ENCODE measurements around the gene ENGASE.

The ENGASE gene

GRCh38 chr17:79095345-79096055 lies 20.9 kb downstream of the ENGASE start:
- Mint-ChIP-seq H3K27ac (no peak overlapping the region), H3K27me3 (peaks cover 28% of the 10 kb centered on the region), H3K36me3 (no peaks in the 10 kb centered on the region), H3K4me1 (peaks cover 3% of the 10 kb centered on the region), H3K9me3 (no peaks in the 10 kb centered on the region), H3K4me3 (no peak overlapping the region)
- ATAC-seq (ENCODE audit: low read depth): no peak
- DNase-seq (ENCODE audit: low spot score in 2 of 2): no peak

GRCh38 chr17:79096477-79096876 lies 21.9 kb downstream of the ENGASE start:
- Mint-ChIP-seq H3K36me3 (no peaks in the 10 kb centered on the region), H3K27me3 (peaks cover 28% of the 10 kb centered on the region), H3K9me3 (no peaks in the 10 kb centered on the region), H3K27ac (no peak overlapping the region), H3K4me3 (no peak overlapping the region), H3K4me1 (peaks cover 3% of the 10 kb centered on the region)
- DNase-seq (ENCODE audit: low spot score in 2 of 2) (no peak), ATAC-seq (ENCODE audit: low read depth) (no peak)

DNA sequence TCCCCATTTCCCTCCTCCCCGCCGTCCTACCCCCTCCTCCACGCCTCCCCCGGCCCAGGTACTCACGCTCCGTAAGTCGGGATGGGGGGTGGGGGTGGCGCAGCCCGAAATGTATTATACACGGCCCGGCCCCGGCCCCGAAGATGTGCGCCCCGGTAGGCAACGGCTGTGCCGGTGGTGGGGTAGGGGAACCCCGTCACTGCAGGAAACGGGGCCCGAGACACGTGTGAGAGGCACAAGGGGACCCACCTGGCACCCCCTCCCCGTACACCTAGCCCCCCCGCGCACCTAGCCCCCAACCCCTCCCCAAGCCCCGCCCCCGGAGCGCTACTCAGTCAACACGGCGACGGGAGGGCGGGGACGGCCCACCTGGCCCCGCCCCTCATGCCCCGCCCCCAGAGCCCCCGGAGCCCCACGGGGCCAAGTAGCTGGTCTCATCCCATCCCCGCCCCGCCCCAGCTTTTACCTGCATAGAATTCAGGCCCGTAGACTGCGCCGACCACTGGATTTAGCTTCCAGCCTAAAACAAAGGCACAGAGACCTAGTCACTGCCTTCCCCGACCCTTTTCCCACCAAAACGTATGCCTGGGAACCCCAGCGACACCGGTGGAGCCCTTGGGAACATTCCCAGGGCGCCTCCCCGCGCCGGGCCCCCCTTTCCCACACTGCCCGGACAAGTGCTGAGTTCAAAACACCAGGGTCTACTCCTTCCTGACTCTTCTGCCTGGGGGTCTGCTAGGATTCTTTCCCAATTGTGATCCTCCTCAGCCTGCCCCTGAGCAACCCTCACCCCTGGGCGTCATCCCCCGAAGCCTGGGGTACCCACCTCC lies 22.8 kb downstream of the ENGASE start:
- Mint-ChIP-seq H3K36me3 (no peaks in the 10 kb centered on the region), H3K4me3 (no peak overlapping the region), H3K27ac (no peak overlapping the region), H3K4me1 (peaks cover 3% of the 10 kb centered on the region), H3K9me3 (no peaks in the 10 kb centered on the region), H3K27me3 (peaks cover 25% of the 10 kb centered on the region)
- ATAC-seq (ENCODE audit: low read depth): peak; percentile 29
- DNase-seq (ENCODE audit: low spot score in 2 of 2): no peak

GRCh38 chr17:79098282-79098867 lies 23.8 kb downstream of the ENGASE start:
- DNase-seq (ENCODE audit: low spot score in 2 of 2): no peak
- Mint-ChIP-seq H3K9me3 (no peaks in the 10 kb centered on the region), H3K27ac (no peak overlapping the region), H3K27me3 (peaks cover 30% of the 10 kb centered on the region), H3K36me3 (no peaks in the 10 kb centered on the region), H3K4me1 (peaks cover 3% of the 10 kb centered on the region), H3K4me3 (no peak overlapping the region)
- no peak for ATAC-seq (ENCODE audit: low read depth)

GRCh38 chr17:79100405-79100804 lies 25.8 kb downstream of the ENGASE start:
- Mint-ChIP-seq H3K27me3 (peaks cover 26% of the 10 kb centered on the region), H3K4me1 (peaks cover 3% of the 10 kb centered on the region), H3K36me3 (no peaks in the 10 kb centered on the region), H3K9me3 (no peaks in the 10 kb centered on the region), H3K27ac (no peak overlapping the region), H3K4me3 (no peak overlapping the region)
- DNase-seq (ENCODE audit: low spot score in 2 of 2): no peak
- no peak for ATAC-seq (ENCODE audit: low read depth)

- Mint-ChIP-seq H3K36me3 (no peaks in the 10 kb centered on the region), H3K9me3 (no peaks in the 10 kb centered on the region), H3K4me1 (peaks cover 3% of the 10 kb centered on the region), H3K27ac (no peak overlapping the region), H3K4me3 (no peak overlapping the region), H3K27me3 (peaks cover 21% of the 10 kb centered on the region)
- no peak for DNase-seq (ENCODE audit: low spot score in 2 of 2)
- ATAC-seq (ENCODE audit: low read depth): no peak
These were observed 26.6 kb downstream of the ENGASE start for GRCh38 chr17:79101111-79101673.

- ATAC-seq (ENCODE audit: low read depth): no peak
- H3K27me3 Mint-ChIP-seq: peaks cover 21% of the 10 kb centered on the region
- H3K4me3 Mint-ChIP-seq: no peak overlapping the region
- DNase-seq (ENCODE audit: low spot score in 2 of 2): no peak
- peaks cover 3% of the 10 kb centered on the region for H3K4me1 Mint-ChIP-seq
- H3K9me3 Mint-ChIP-seq: no peaks in the 10 kb centered on the region
- no peak overlapping the region for H3K27ac Mint-ChIP-seq
- no peaks in the 10 kb centered on the region for H3K36me3 Mint-ChIP-seq
These were observed 27.6 kb downstream of the ENGASE start for GRCh38 chr17:79102214-79102613.

DNA sequence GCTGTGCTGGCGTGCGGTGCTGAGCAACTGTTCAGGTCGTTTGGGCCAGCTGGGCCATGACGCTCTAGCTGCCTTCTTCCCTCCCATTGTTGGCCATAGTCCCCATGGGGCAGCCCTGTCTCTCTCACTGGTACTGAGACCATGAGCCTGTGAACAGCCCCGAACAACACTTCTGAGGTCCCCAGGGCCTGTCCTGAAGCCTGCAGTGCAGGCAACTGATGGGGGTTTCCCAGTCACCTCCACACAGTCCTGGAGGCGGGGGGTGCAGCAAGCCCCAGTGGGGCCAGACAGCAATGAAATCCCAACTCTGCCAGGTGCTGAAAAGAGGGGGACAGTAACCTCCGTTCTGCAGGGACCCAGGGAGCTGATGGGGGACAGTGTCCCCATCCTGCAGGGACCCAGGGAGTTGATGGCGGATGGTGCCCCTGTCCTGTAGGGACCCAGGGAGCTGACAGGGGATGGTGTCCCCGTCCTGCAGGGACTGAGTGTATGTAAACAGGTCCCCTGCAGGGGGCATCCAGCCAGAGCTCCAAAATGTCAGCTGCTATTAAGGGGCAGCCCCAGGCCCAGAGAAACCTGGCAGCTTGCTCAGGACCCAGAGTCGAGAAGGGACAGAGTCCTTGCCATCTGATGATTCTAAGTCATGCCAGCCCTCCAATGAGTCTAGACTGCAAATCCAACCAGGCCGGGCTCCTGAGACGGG lies 30.4 kb downstream of the ENGASE start:
- ATAC-seq (ENCODE audit: low read depth): peak; percentile 59
- no peak overlapping the region for H3K27ac Mint-ChIP-seq
- peaks cover 18% of the 10 kb centered on the region for H3K27me3 Mint-ChIP-seq
- H3K4me1 Mint-ChIP-seq: peaks cover 2% of the 10 kb centered on the region
- no peaks in the 10 kb centered on the region for H3K36me3 Mint-ChIP-seq
- H3K9me3 Mint-ChIP-seq: no peaks in the 10 kb centered on the region
- DNase-seq (ENCODE audit: low spot score in 2 of 2): no peak
- H3K4me3 Mint-ChIP-seq: no peak overlapping the region

GRCh38 chr17:79105937-79106336 lies 31.3 kb downstream of the ENGASE start:
- H3K4me1 Mint-ChIP-seq: peaks cover 2% of the 10 kb centered on the region
- DNase-seq (ENCODE audit: low spot score in 2 of 2) (no peak), ATAC-seq (ENCODE audit: low read depth) (no peak)
- no peak overlapping the region for H3K4me3 Mint-ChIP-seq
- H3K27ac Mint-ChIP-seq: no peak overlapping the region
- H3K36me3 Mint-ChIP-seq: no peaks in the 10 kb centered on the region
- peaks cover 19% of the 10 kb centered on the region for H3K27me3 Mint-ChIP-seq
- H3K9me3 Mint-ChIP-seq: no peaks in the 10 kb centered on the region

DNA sequence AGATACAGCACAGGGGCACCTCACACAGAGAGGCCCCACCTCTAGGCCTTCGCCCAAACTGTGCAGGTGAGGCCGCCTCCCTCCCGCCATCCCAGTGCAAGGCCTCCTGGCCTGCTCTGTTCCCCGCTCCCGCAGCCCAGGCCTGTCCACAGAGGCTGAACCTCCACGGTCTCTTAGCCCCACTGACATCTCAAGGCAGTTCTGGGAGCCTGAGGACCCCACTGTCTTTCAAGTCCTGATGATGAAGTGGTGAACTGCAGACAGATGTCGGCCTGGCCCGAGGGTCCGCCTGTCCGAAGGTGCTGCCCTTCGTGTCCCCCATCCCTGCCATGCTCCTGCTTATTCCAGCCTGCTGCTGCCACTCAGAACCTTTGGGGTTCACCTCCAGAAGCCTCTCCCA lies 32.3 kb downstream of the ENGASE start:
- H3K27ac Mint-ChIP-seq: no peak overlapping the region
- no peaks in the 10 kb centered on the region for H3K9me3 Mint-ChIP-seq
- H3K36me3 Mint-ChIP-seq: no peaks in the 10 kb centered on the region
- no peak overlapping the region for H3K4me3 Mint-ChIP-seq
- DNase-seq (ENCODE audit: low spot score in 2 of 2) (no peak), ATAC-seq (ENCODE audit: low read depth) (no peak)
- peaks cover 19% of the 10 kb centered on the region for H3K27me3 Mint-ChIP-seq
- H3K4me1 Mint-ChIP-seq: peaks cover 2% of the 10 kb centered on the region

DNA sequence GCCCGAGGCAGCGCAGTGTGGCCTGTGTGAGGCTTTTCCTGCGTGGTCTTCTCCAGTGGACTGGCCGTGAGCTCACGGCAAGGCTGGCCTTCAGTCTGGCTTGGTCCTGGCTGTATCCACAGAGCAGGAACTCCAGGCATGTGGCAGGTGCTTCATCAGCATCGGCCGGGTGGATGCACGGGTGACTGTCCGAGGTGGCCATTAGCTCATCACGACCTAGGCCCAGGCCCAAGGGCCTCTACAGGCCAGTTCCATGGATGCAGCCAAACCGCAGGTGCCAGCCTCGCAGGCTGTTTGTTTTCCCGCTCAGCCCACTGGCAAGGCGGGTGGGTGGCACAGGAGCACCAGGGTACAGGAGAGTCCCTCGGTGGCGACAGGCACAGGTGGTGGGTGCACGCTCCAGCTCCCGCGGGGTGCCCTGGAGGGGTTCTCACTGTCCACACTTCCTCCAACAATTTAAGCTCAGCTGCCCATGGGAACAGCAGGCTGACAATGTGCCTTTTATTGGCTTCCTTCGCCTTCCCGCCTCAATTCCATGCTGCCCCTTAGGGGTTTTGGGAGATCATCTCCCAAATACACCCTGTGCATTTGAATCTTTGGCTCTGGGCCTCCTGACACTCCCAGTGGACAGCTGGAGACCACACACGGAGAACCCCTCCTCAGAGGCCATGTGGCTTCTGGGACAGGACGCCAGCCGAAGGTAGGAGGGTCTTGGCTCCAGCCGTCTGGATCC lies 33.0 kb downstream of the ENGASE start:
- Mint-ChIP-seq H3K4me3 (no peak overlapping the region), H3K9me3 (no peaks in the 10 kb centered on the region), H3K27ac (no peak overlapping the region), H3K4me1 (peaks cover 2% of the 10 kb centered on the region), H3K36me3 (no peaks in the 10 kb centered on the region), H3K27me3 (peaks cover 18% of the 10 kb centered on the region)
- ATAC-seq (ENCODE audit: low read depth): no peak
- no peak for DNase-seq (ENCODE audit: low spot score in 2 of 2)

GRCh38 chr17:79108232-79108850 lies 33.7 kb downstream of the ENGASE start:
- H3K27ac Mint-ChIP-seq: no peak overlapping the region
- no peaks in the 10 kb centered on the region for H3K9me3 Mint-ChIP-seq
- peaks cover 2% of the 10 kb centered on the region for H3K4me1 Mint-ChIP-seq
- peaks cover 13% of the 10 kb centered on the region for H3K27me3 Mint-ChIP-seq
- DNase-seq (ENCODE audit: low spot score in 2 of 2): no peak
- no peak overlapping the region for H3K4me3 Mint-ChIP-seq
- no peak for ATAC-seq (ENCODE audit: low read depth)
- H3K36me3 Mint-ChIP-seq: no peaks in the 10 kb centered on the region

DNA sequence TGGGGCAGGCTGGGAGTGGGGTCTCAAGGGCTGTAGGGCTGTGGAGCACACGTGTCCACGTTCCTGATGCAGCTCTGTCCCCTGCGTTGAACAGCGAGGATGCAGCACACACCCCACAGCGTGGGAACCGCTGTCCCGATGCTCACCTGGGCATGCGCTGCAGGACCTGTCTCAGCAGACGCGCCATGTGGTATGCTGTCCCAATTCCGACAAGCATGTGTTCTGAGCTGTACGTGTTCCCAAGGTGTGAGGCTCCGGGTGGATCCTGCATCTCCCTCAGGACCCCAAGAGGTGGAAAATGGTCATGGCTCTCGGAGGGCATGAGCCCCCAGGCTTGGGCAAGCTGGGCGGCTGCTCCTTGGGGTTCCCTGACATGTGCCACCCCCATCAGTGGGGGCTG lies 34.2 kb downstream of the ENGASE start:
- peaks cover 2% of the 10 kb centered on the region for H3K4me1 Mint-ChIP-seq

More for the DNA sequence above, 34.2 kb downstream of the ENGASE start:
- no peak for DNase-seq (ENCODE audit: low spot score in 2 of 2)
- ATAC-seq (ENCODE audit: low read depth): no peak
- H3K9me3 Mint-ChIP-seq: no peaks in the 10 kb centered on the region
- peaks cover 15% of the 10 kb centered on the region for H3K27me3 Mint-ChIP-seq
- no peak overlapping the region for H3K4me3 Mint-ChIP-seq
- no peaks in the 10 kb centered on the region for H3K36me3 Mint-ChIP-seq
- H3K27ac Mint-ChIP-seq: no peak overlapping the region
